ENCODE results near the gene ZNF93.
"Not testable (repeated sequence)": the region's sequence is repeated elsewhere in the genome, so short reads cannot be mapped to it uniquely, and the experiment has no call there.

GRCh38 chr19:19959151-19959799 is 58.5 kb downstream of the ZNF93 start:
- TF ChIP-seq CTCF (conservative IDR thresholded peaks at IDR 0.05; ENCODE audit: low read depth, low read length), result peak; percentile 49
- not testable (repeated sequence) for TF ChIP-seq POLR2A (IDR thresholded peaks at IDR 0.05; ENCODE audit: low read depth, low read length); MAZ (IDR thresholded peaks at IDR 0.05; ENCODE audit: borderline replicate concordance, low read depth, low read length); RFX5 (IDR thresholded peaks at IDR 0.05; ENCODE audit: low read depth, low read length); USF2 (IDR thresholded peaks at IDR 0.05; ENCODE audit: low read depth, low read length); MXI1 (IDR thresholded peaks at IDR 0.05; ENCODE audit: borderline replicate concordance, low read depth, low read length); CEBPB (IDR thresholded peaks at IDR 0.05; ENCODE audit: low read depth, low read length); MAFK (IDR thresholded peaks at IDR 0.05; ENCODE audit: low read depth, low read length); CHD1 (IDR thresholded peaks at IDR 0.05; ENCODE audit: low read depth, low read length); NFE2L2 (IDR thresholded peaks at IDR 0.05; ENCODE audit: low read depth, low read length); BHLHE40 (IDR thresholded peaks at IDR 0.05; ENCODE audit: low read depth, low read length)
- peak; percentile 46 for TF ChIP-seq SMC3 (IDR thresholded peaks at IDR 0.05; ENCODE audit: low read depth, low read length)
- peak; percentile 58 for TF ChIP-seq RAD21 (IDR thresholded peaks at IDR 0.05; ENCODE audit: low read length)
